Activated naive CD4-positive, alpha-beta T cell treated with anti-CD3 and anti-CD28 coated beads for 36 hours (primary cell): ENCODE results near the gene PIEZO2. TPM values are rescaled to one million over a fixed set of nuclear protein-coding genes. Genes with fewer than 3 reads are reported as not detected.
"Not testable (repeated sequence)": the region's sequence is repeated elsewhere in the genome, so short reads cannot be mapped to it uniquely, and the experiment has no call there.

Experiments
- CTCF ChIA-PET: fragments of 350-600 bp; sonication (Branson Sonifier 250); formaldehyde crosslinking; loops from one replicate; lab custom pipeline; 2021; ENCODE audit warnings: antibody characterized with exemption; lab: Charles Lee
- DNase-seq: peaks from one replicate; pipeline ENCODE4 v3.0.0-alpha.2; 2020
- H3K27ac Mint-ChIP-seq: one replicate; pipeline ENCODE4 v1.8.0; 2021; ENCODE audit warnings: mild to moderate bottlenecking, mixed read lengths
- H3K27me3 Mint-ChIP-seq: one replicate; pipeline ENCODE4 v1.8.0; 2021; ENCODE audit warnings: low read depth, mixed read lengths
- H3K36me3 Mint-ChIP-seq: one replicate; pipeline ENCODE4 v1.8.0; 2021; ENCODE audit warnings: low read depth, mixed read lengths
- H3K4me1 Mint-ChIP-seq: one replicate; pipeline ENCODE4 v1.8.0; 2021; ENCODE audit warnings: low read depth, mixed read lengths
- H3K4me3 Mint-ChIP-seq: one replicate; pipeline ENCODE4 v1.8.0; 2021; ENCODE audit warnings: mild to moderate bottlenecking, moderate library complexity, mixed read lengths
- H3K9me3 Mint-ChIP-seq: one replicate; pipeline ENCODE4 v1.8.0; 2021; ENCODE audit warnings: mixed read lengths
- intact Hi-C: fragments of 100-400 bp; cut with micrococcal nuclease; formaldehyde crosslinking; loops from one replicate; pipeline ENCODE4 v1.15.1; 2023
- total RNA-seq, 2 experiments: library from RNA; stranded (reverse); gene quantifications; one replicate each; pipeline ENCODE4 v1.2.3, GENCODE V29; 2021

Gene PIEZO2
- total RNA-seq, 2 experiments from 2014 or later = not detected

DNA sequence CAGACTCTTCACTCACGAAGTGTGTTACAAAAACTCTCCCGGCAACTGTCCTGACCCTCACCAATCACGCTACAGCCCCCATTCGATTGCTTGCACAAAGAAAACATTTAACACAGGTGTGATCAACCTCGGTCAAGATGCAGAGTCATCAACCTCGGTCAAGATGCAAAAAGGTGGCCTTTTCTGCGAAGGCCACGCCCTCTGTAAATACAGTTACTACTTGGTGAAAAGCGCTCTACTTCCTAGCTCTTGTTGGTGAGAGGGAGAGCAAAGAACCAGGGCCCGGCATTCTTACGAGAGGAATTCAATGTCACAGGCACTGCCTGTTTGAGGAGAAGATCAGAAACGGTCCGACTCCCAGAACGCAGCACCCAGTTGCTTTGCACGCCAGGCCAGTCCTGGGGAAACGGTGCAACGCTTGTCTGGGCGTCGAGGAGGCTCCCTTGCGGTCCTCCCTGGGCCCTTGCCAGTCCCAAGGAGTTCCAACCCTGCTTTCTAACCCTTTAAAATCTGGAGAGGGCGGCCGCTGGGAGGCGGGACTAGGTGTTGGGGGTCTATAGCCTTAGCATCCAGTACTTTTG, 1.9 kb downstream of the PIEZO2 start:
- no peak for DNase-seq
- intact Hi-C loops = no loop called here
- Mint-ChIP-seq H3K36me3 (no peaks in the 10 kb centered on the region), H3K27me3 (peaks cover 32% of the 10 kb centered on the region), H3K4me1 (no peaks in the 10 kb centered on the region), H3K9me3 (no peaks in the 10 kb centered on the region), H3K27ac (no peak overlapping the region), H3K4me3 (no peak overlapping the region)
- CTCF ChIA-PET = no interaction called here

DNA sequence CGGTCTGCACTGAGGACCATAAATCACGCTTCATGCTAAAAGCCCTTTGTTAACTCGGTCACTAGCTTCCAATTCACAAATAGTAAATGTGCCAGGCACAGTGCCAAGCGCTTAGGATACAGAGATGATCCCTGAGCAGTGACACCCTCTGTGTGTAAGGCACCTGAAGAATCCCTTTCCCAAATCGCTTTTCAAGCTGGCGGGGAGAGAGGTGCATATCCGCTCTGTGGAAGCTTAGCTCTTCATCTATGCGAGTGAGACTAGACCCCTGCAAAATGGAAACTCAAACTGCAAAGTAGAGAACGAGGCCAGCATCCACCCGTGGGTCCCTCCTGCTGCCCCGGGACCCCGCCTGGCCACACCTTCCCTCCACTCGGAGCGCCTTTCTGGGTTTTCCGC, 2.4 kb downstream of the PIEZO2 start:
- Mint-ChIP-seq H3K4me3 (no peak overlapping the region), H3K9me3 (no peaks in the 10 kb centered on the region), H3K27me3 (peaks cover 32% of the 10 kb centered on the region), H3K27ac (no peak overlapping the region), H3K4me1 (no peaks in the 10 kb centered on the region), H3K36me3 (no peaks in the 10 kb centered on the region)
- DNase-seq = no peak
- CTCF ChIA-PET = no interaction called here
- intact Hi-C loops = no loop called here

- DNase-seq = no peak
- H3K27me3 Mint-ChIP-seq = peaks cover 29% of the 10 kb centered on the region
- H3K4me3 Mint-ChIP-seq = no peak overlapping the region
- H3K27ac Mint-ChIP-seq = no peak overlapping the region
- no peaks in the 10 kb centered on the region for H3K36me3 Mint-ChIP-seq
- no peaks in the 10 kb centered on the region for H3K4me1 Mint-ChIP-seq
- intact Hi-C loops = no loop called here
- CTCF ChIA-PET = no interaction called here
- no peaks in the 10 kb centered on the region for H3K9me3 Mint-ChIP-seq
Measured at GRCh38 chr18:11146238-11146946, 3.0 kb downstream of the PIEZO2 start.

GRCh38 chr18:11145413-11146191, 3.8 kb downstream of the PIEZO2 start:
- intact Hi-C loops = no loop called here
- no peaks in the 10 kb centered on the region for H3K4me1 Mint-ChIP-seq

GRCh38 chr18:11137400-11137799, 12.0 kb downstream of the PIEZO2 start:
- CTCF ChIA-PET = interaction anchor here (1.3 kb wide), 1 partner anchor 12 kb away, joined by 3 read pairs; no protein-coding TSS in a partner anchor
- Mint-ChIP-seq H3K4me3 (no peak overlapping the region), H3K27me3 (peaks cover 3% of the 10 kb centered on the region), H3K36me3 (no peaks in the 10 kb centered on the region), H3K4me1 (no peaks in the 10 kb centered on the region), H3K27ac (no peak overlapping the region), H3K9me3 (no peaks in the 10 kb centered on the region)
- DNase-seq = no peak
- intact Hi-C loops = no loop called here

More at GRCh38 chr18:11145413-11146191, 3.8 kb downstream of the PIEZO2 start:
- H3K27ac Mint-ChIP-seq = no peak overlapping the region
- CTCF ChIA-PET = no interaction called here
- H3K4me3 Mint-ChIP-seq = no peak overlapping the region
- H3K9me3 Mint-ChIP-seq = no peaks in the 10 kb centered on the region
- DNase-seq = no peak
- H3K27me3 Mint-ChIP-seq = peaks cover 23% of the 10 kb centered on the region
- no peaks in the 10 kb centered on the region for H3K36me3 Mint-ChIP-seq

GRCh38 chr18:11136241-11136640, 13.1 kb downstream of the PIEZO2 start:
- Mint-ChIP-seq H3K4me1 (no peaks in the 10 kb centered on the region), H3K9me3 (peaks cover 3% of the 10 kb centered on the region), H3K27me3 (peaks cover 3% of the 10 kb centered on the region), H3K27ac (no peak overlapping the region), H3K36me3 (no peaks in the 10 kb centered on the region), H3K4me3 (no peak overlapping the region)
- intact Hi-C loops = no loop called here
- CTCF ChIA-PET = interaction anchor here (1.3 kb wide), 1 partner anchor 11 kb away, joined by 3 read pairs; no protein-coding TSS in a partner anchor
- DNase-seq = no peak

DNA sequence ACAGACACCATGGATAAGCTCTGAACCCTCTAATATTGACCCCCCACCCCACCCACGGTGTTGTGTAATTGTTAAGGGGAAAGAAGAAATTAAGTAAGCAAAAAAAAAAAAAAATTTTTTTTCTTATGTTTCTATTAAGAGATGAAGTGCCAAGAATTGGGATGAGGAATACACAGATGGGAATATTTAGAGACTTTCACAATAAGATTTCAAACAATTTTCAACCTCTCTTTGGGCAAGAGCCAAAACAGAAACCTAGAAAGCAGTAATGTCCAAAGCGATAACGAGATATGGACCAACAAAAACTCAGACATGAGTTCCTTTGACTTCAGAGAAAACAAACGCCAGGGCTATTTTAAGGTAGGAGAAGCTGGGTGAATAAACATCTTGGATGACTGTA, 14.4 kb downstream of the PIEZO2 start:
- H3K9me3 Mint-ChIP-seq = peaks cover 3% of the 10 kb centered on the region
- no peak overlapping the region for H3K27ac Mint-ChIP-seq
- no peaks in the 10 kb centered on the region for H3K4me1 Mint-ChIP-seq
- H3K27me3 Mint-ChIP-seq = peaks cover 3% of the 10 kb centered on the region
- no peaks in the 10 kb centered on the region for H3K36me3 Mint-ChIP-seq
- no peak overlapping the region for H3K4me3 Mint-ChIP-seq
- intact Hi-C loops = loop anchor here (5.0 kb wide), 1 partner anchor 542 kb away; no protein-coding TSS in a partner anchor
- no peak for DNase-seq
- CTCF ChIA-PET = no interaction called here

DNA sequence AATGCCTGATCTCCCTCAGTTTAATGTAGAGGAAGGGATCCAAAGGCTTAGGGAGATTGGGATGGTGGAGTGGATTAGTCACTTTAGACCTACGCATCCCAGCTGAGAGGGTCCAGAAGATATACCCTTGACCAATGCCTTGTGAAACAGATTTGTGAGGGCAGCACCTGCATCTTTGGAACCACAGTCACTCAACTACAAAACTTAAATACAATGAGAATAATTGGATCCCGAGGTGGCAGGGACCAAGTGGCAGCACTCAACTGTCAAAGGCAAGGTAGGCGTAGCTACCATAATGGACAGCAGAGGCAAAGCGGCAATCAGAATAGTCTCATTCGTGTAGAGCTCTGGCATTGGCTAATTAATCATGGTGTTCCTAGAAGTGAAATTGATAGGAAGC, 20.3 kb downstream of the PIEZO2 start:
- CTCF ChIA-PET, H3K36me3 Mint-ChIP-seq, DNase-seq, H3K27me3 Mint-ChIP-seq, H3K27ac Mint-ChIP-seq, intact Hi-C loops, H3K4me1 Mint-ChIP-seq, H3K4me3 Mint-ChIP-seq: not testable (repeated sequence)
- H3K9me3 Mint-ChIP-seq = peaks cover 11% of the 10 kb centered on the region

DNA sequence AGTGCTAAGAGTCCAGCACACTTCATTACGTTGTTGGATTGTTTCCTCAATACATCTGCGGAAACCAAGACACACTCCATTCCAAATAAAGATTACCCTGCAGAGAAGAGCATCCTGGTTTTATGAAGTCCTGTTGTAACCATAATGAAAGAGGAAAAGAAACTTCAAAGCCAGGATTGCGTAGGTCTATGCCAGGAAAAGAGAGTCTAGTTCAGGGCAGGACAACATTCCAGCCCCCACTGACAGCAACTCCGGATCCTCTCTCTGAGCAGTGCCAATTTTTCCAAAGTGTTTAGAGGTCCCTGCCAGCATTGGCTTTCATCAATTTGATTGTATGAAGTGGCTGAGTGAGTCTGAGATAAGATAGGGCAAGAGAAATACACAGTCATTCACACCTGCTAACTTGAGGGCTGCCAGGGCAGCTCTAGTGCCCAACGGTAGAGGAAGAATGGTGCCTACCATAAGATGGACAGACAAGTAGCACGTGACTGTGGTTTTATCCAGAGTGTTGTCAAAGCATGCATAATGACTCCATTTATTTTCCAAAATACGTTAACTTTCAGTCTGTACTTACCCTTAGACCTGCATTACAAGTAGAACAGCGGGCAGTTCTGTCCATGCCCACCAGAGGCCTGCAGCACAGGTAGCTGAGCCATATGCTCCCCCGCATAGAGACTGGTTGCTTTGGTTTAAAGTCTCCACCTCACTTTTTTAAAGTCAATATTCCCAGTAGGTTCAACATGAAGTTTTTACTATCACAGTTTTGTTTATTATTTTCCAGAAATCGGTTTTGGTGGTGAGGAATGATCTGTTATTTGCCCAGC, 23.7 kb downstream of the PIEZO2 start:
- Mint-ChIP-seq H3K4me1 (no peaks in the 10 kb centered on the region), H3K4me3 (no peak overlapping the region), H3K27me3 (no peaks in the 10 kb centered on the region), H3K36me3 (no peaks in the 10 kb centered on the region), H3K9me3 (peaks cover 8% of the 10 kb centered on the region), H3K27ac (no peak overlapping the region)
- CTCF ChIA-PET = interaction anchor here (1.1 kb wide), 1 partner anchor 11 kb away, joined by 3 read pairs; no protein-coding TSS in a partner anchor
- no peak for DNase-seq
- intact Hi-C loops = no loop called here

GRCh38 chr18:11124054-11124453, 25.3 kb downstream of the PIEZO2 start:
- Mint-ChIP-seq H3K9me3 (peaks cover 7% of the 10 kb centered on the region), H3K4me1 (no peaks in the 10 kb centered on the region), H3K27ac (no peak overlapping the region), H3K4me3 (no peak overlapping the region), H3K27me3 (no peaks in the 10 kb centered on the region), H3K36me3 (no peaks in the 10 kb centered on the region)
- intact Hi-C loops = no loop called here
- no peak for DNase-seq
- CTCF ChIA-PET = no interaction called here

GRCh38 chr18:11121443-11121849, 27.9 kb downstream of the PIEZO2 start:
- no peak for DNase-seq
- H3K4me1 Mint-ChIP-seq = no peaks in the 10 kb centered on the region
- H3K9me3 Mint-ChIP-seq = no peaks in the 10 kb centered on the region
- H3K4me3 Mint-ChIP-seq = no peak overlapping the region
- no peaks in the 10 kb centered on the region for H3K36me3 Mint-ChIP-seq
- no peak overlapping the region for H3K27ac Mint-ChIP-seq
- no peaks in the 10 kb centered on the region for H3K27me3 Mint-ChIP-seq
- CTCF ChIA-PET = interaction anchor here (0.7 kb wide), 1 partner anchor 9 kb away, joined by 3 read pairs; no protein-coding TSS in a partner anchor
- intact Hi-C loops = no loop called here
